KMS-11 (cell line): Measurements from ENCODE around the gene ADAMTS12.

Experiments
- H2AFZ ChIP-seq: fragments of 200-600 bp; sonication (generic); 2 replicates; pipeline ENCODE4 v1.6.1; 2016; ENCODE audit warnings: antibody characterized with exemption, mixed run types, low read depth
- H3K27ac ChIP-seq: fragments of 200-600 bp; sonication (generic); 2 replicates; pipeline ENCODE4 v1.6.1; 2016; ENCODE audit warnings: mild to moderate bottlenecking, mixed run types
- H3K27me3 ChIP-seq: fragments of 200-600 bp; sonication (generic); 2 replicates; pipeline ENCODE4 v1.6.1; 2017; ENCODE audit warnings: mild to moderate bottlenecking, low read depth, mixed run types, moderate library complexity; ENCODE audit not compliant: insufficient read depth
- H3K36me3 ChIP-seq: fragments of 200-600 bp; sonication (generic); 2 replicates; pipeline ENCODE4 v1.6.1; 2017; ENCODE audit warnings: mild to moderate bottlenecking, mixed run types; ENCODE audit not compliant: insufficient read depth
- H3K4me1 ChIP-seq: fragments of 200-600 bp; sonication (generic); 2 replicates; pipeline ENCODE4 v1.6.1; 2016; ENCODE audit warnings: mild to moderate bottlenecking, low read depth, mixed run types; ENCODE audit not compliant: poor library complexity, severe bottlenecking
- H3K4me2 ChIP-seq: fragments of 200-600 bp; sonication (generic); 2 replicates; pipeline ENCODE4 v1.7.0; 2016; ENCODE audit warnings: mild to moderate bottlenecking, mixed run types
- H3K4me3 ChIP-seq: fragments of 200-600 bp; sonication (generic); IDR thresholded peaks from 2 replicates; pipeline ENCODE4 v1.6.1; 2017; ENCODE audit warnings: low read depth, low read length, mixed read lengths; ENCODE audit not compliant: insufficient read depth
- H3K79me2 ChIP-seq: fragments of 200-600 bp; sonication (generic); 2 replicates; pipeline ENCODE4 v1.6.1; 2016; ENCODE audit warnings: low read depth, mixed run types; ENCODE audit not compliant: insufficient read depth
- H3K9ac ChIP-seq: fragments of 200-600 bp; sonication (generic); 2 replicates; pipeline ENCODE4 v1.6.1; 2016; ENCODE audit warnings: mild to moderate bottlenecking, mixed run types
- H4K20me1 ChIP-seq: fragments of 200-600 bp; sonication (generic); 2 replicates; pipeline ENCODE4 v1.6.1; 2016; ENCODE audit warnings: mild to moderate bottlenecking, mixed run types; ENCODE audit not compliant: insufficient read depth
- CTCF ChIP-seq: fragments of 200-600 bp; sonication (generic); conservative IDR thresholded peaks from 2 replicates; pipeline ENCODE4 v1.6.1; 2017; ENCODE audit warnings: low read depth, mild to moderate bottlenecking, antibody characterized with exemption, low read length, moderate library complexity, mixed read lengths

Gene ADAMTS12

GRCh38 chr5:33691856-33692255, 199.9 kb downstream of the ADAMTS12 start:
- no peak overlapping the region for H3K4me2 ChIP-seq
- H3K27me3 ChIP-seq = no peaks in the 10 kb centered on the region
- H2AFZ ChIP-seq = no peak overlapping the region
- H3K4me3 ChIP-seq = no peak overlapping the region
- H3K27ac ChIP-seq = no peak overlapping the region
- no peak for TF ChIP-seq CTCF
- no peak overlapping the region for H3K9ac ChIP-seq
- H3K79me2 ChIP-seq = no peaks in the 10 kb centered on the region
- no peaks in the 10 kb centered on the region for H4K20me1 ChIP-seq
- H3K36me3 ChIP-seq = no peaks in the 10 kb centered on the region
- no peaks in the 10 kb centered on the region for H3K4me1 ChIP-seq

GRCh38 chr5:33690374-33691135, 201.2 kb downstream of the ADAMTS12 start:
- H3K27ac ChIP-seq = no peak overlapping the region
- no peak overlapping the region for H3K4me3 ChIP-seq
- H3K9ac ChIP-seq = no peak overlapping the region
- no peaks in the 10 kb centered on the region for H3K4me1 ChIP-seq
- no peak overlapping the region for H2AFZ ChIP-seq
- no peak overlapping the region for H3K4me2 ChIP-seq
- no peaks in the 10 kb centered on the region for H3K79me2 ChIP-seq
- no peaks in the 10 kb centered on the region for H3K36me3 ChIP-seq
- no peaks in the 10 kb centered on the region for H4K20me1 ChIP-seq
- no peaks in the 10 kb centered on the region for H3K27me3 ChIP-seq
- TF ChIP-seq CTCF = no peak

GRCh38 chr5:33688526-33688925, 203.3 kb downstream of the ADAMTS12 start:
- no peak for TF ChIP-seq CTCF
- Histone ChIP-seq H3K4me3 (no peak overlapping the region), H3K9ac (no peak overlapping the region), H3K79me2 (no peaks in the 10 kb centered on the region), H2AFZ (no peak overlapping the region), H3K27ac (no peak overlapping the region), H3K4me2 (no peak overlapping the region), H4K20me1 (no peaks in the 10 kb centered on the region), H3K27me3 (no peaks in the 10 kb centered on the region), H3K36me3 (no peaks in the 10 kb centered on the region), H3K4me1 (no peaks in the 10 kb centered on the region)

GRCh38 chr5:33688066-33688465, 203.7 kb downstream of the ADAMTS12 start:
- no peak for TF ChIP-seq CTCF
- H3K79me2 ChIP-seq = no peaks in the 10 kb centered on the region
- H3K4me3 ChIP-seq = no peak overlapping the region
- H3K27ac ChIP-seq = no peak overlapping the region
- no peaks in the 10 kb centered on the region for H4K20me1 ChIP-seq
- no peak overlapping the region for H3K4me2 ChIP-seq
- no peaks in the 10 kb centered on the region for H3K27me3 ChIP-seq
- H2AFZ ChIP-seq = no peak overlapping the region
- H3K36me3 ChIP-seq = no peaks in the 10 kb centered on the region
- H3K9ac ChIP-seq = no peak overlapping the region
- H3K4me1 ChIP-seq = no peaks in the 10 kb centered on the region
